T-helper 1 cell (primary cell): Measurements from ENCODE around the gene GLG1.
"Not testable (repeated sequence)": the region's sequence is repeated elsewhere in the genome, so short reads cannot be mapped to it uniquely, and the experiment has no call there.

ENCODE experiments used
- DNase-seq, 5 donors: peaks; one replicate each; pipeline ENCODE4 v3.0.0-alpha.2; 2012 to 2020

Gene GLG1

DNA sequence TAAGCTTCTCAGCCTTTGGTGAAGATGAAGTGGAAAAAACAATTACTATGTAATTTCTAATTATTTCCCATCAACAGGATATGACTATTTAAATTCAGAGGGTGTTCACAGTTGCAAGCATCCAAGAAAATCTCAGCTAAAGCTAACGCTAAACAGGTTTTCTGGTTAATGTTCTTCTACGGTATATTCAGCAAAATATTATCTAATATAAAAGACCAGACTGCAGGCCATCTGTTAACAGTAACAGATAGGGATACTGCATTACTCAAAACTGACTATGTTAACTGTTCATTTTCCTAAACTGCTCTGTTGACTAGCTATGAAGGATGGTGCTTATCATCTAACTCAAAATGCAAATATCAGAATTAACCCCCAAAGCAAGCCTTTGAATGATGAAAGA is 32.8 kb downstream of the GLG1 start:
- DNase-seq, result no peak

DNA sequence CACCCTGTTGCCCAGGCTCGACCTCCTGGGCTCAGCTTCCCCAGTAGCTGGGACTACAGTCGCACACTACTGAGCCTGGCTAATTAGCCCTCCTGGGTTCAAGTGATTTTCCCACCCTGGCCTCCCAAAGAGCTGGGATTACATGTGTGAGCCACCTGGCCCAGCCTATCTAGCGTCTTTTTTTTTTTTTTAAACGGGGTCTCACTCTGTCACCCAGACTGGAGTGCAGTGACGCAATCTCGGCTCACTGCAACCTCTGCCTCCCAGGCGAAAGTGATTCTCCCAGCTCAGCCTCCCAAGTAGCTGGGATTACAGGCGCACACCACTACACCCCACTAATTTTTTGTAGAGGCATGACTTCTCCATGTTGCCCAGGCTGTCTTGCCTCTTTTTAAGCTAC is 33.3 kb downstream of the GLG1 start:
- no peak for DNase-seq

DNA sequence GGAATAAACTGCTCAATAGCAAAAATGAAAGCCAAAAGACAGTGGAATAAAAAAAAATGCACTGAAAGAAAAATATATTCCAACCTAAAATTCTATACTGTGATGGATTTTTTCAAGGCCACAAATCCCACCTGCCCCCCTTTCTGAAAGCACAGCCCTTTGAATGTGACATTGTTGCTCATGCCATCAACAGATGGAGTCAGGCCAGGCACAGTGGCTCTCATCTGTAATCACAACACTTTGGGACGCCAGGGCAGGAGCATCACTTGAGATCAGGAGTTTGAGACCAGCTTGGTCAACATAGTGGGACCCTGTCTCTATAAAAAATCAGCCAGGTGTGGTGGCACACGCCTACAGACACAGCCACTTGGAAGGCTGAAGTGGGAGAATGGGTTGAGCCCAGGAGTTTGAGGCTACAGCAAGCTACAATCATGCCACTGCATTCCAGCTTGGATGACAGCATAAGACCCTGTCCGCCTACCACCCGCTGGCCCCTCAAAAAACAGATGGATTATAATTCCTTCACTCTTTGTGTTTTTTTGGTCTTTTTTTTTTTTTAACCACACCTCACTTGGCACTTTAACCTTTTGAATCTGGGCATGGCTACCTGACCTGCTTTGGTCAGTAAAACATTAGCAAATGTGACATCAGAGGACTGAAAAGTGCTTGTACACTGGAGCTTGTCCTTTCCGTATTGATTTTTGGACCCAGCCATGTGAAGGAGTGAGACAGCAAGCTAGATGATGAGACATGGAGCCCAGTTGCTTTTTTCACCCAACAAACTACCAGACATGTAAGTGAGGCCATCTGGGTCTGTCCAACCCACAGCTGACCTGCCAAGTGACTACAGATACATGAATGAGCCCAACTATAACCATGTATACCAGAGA is 36.3 kb downstream of the GLG1 start:
- no peak for DNase-seq

DNA sequence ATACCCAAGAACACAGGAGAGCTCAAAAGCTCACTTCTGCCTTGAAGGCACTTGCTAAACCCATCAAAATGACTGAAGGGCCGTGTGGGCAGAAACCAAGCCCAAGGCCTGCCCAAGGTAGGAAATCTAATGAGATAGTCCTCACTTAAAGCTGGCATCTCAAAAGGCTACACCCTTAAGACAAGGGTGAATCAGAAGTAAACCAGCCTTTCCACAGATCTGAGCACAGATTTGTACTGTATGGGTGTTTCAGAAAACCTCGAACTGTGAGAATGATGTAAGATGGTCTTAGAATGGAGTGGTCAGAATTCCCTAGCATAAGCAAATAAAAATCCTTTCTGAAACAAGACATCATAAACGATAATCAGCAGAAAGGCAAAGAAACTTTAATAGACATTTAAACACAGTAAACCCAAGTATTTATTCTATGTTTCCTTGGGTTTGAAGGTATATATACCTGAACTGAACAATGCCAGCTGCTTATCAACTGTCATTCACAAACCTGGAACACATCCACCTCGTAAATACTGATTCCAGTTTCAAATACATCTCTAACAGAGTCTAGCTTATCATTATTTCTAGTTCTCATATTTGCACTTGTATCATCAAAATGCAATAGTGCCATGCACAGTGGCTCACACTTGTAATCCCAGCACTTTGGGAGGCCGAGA is 37.8 kb downstream of the GLG1 start:
- no peak for DNase-seq

DNA sequence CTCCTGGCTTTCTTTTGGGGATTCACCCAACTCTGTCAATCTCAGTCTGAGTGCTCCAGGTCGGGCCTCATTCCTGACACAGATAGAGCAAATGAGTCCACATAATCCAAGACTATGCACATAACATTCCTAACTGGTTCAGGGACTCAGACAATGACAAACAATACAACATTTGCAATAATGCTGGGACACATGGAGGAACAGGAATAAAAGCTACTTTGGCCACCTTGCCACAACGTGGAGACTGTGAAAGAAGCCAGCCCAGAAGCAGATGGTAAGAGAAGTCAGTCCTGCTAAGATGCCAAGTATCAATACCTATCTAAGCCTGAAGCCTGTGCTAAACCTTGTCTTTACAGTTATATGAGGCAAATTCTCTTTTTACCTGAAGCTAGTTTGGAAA is 39.0 kb downstream of the GLG1 start:
- no peak for DNase-seq

DNA sequence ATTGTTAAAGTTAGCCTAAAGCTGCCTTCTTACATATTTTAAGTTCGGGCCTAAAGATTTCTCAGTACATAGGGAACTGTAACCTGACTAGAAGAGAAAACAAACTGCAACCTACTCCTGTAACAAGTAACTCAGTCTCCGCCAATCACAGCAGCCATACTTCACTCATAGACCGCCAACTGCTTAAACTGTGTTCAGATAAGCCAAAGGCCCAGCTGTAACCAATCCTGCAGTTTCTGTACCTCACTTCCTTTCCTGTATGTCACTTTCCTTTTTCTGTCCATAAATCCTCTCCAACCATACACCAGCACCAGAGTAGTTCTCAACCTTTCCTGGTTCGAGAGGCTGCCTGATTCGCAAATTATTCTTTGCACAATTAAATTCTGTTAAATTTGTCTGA is 41.5 kb downstream of the GLG1 start:
- DNase-seq, result no peak

DNA sequence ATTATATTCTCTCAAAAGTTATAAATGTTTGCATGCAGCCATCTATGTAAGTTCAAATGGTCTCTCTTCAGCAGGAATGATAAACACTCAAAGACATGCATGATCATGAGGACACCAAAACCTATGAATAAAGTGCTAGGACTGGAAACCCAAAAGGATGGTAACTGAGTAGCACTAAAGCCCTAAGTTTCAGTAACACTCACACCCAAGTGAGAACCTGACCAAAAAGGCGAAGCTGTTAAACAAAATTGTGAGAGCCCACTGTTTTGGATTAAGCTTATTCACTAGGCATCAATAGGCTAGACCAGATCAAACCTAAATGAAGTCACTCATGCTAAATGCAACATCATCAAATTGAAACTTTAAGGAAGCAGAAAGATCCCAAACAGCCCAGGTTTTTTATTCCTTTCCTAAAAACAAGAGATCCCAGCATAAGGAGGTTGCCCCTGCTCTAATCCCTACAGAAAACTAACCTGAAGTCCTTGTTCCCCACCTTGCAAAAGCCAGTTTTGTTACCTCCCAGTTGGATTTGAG is 42.4 kb downstream of the GLG1 start:
- DNase-seq, result no peak

DNA sequence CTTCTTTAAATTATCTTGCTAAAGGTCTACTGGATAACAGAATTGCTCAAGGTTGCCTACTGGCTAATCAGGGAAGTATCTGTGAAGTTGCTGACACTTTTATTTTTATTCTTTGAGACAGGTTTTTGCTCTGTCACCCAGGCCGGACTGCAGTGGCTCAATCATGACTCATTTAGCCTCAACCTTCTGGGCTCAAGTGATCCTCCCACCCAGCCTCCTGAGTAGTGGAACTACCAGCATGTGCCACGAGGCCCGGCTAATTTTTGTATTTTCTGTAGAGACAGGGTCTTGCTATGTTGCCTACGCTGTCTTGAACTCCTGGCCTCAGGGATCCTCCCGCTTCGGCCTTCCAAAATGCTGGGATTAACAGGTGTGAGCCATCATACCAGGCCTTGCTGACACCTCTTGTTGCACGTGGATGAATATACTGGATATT is 43.1 kb downstream of the GLG1 start:
- no peak for DNase-seq

DNA sequence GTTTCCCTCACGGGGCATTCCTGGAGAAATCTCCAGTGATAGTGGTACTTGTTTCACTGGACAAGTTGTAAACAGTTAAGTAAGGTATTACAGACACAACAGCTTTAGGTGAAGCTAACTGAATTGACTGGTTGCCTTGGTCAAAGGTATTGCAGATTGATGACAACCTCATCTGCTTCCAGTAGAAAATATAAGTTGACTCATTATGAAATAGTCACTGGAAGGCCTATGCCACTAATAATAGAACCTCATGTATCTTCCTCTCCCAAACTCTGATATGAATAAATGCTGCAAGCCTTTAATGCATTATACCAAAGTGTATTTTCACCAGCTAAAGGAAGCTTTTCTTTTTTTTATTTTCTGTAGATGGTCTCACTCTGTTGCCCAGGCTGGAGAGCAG is 44.8 kb downstream of the GLG1 start:
- no peak for DNase-seq

DNA sequence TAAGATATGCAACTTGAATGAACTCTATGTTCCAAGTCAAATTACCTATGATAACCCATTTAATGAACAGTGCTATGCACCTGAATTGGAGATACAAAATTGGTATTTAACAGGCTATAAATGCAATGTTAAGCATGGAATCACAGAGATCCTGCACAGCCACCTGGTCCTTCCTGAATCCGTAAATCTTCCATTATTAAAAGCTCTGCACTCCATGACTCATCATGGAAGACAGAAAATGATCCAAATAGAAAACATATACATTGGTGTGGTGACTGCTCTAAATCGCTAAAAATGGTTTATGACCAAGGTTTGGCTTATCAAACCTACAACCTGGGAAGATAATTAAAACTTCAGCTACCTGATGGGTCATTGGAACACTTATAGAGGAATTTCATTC is 45.3 kb downstream of the GLG1 start:
- DNase-seq, result no peak

DNA sequence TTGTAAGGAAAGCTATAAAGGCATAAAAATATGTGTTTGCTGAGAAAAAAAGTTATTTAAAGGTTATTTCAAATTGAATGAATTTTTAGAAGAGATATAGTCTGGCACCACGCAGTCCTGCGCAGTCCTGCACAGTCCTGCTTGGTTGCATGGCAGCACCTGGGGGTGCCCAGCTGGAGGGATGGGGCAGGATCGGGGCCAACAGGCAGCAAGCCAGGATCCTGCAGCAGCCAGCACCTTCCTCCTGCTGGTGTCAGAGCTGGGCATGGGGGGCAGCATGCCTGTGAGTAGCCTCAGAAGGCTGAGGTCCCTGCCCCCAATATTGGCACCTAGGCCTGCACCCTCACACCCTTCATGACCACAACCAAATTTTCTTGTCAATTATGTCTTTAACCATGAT is 46.0 kb downstream of the GLG1 start:
- no peak for DNase-seq

DNA sequence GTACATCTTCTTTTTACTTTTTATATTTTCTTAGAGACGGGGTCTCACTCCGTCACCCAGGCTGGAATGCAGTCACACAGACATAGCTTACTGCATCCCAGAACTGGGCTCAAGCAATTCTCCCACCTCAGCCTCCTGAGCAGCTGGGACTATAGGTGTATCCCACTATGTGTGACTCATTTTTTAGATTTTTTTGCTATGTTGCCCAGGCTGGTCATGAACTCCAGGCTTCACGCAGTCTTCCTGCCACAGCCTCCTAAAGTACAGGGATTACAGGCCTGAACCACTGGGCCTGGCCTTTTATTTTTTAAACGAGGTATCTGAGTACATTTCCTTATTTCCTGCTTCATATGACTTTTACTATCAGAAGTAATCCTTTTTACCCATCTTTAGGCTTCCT is 48.0 kb downstream of the GLG1 start:
- no peak for DNase-seq

DNA sequence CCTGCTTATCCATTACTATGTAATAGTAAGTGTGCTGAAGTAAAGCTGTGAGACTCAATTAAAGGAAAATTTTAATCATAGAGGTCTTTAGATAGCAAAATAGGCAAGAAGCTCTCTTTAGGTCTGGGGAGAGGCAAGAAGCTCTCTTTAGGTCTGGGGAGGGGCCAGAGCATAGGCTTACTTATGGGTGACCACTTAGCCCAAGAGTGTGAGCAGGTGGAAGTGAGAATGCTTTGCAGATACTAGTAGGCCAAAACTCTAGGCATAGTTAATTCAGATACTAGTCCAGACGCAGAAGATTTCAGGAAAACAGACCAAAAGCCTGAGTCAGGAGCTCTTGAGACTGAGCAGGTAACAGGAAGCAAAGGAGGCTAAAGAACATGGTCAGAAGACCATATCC is 49.6 kb downstream of the GLG1 start:
- DNase-seq, result no peak

DNA sequence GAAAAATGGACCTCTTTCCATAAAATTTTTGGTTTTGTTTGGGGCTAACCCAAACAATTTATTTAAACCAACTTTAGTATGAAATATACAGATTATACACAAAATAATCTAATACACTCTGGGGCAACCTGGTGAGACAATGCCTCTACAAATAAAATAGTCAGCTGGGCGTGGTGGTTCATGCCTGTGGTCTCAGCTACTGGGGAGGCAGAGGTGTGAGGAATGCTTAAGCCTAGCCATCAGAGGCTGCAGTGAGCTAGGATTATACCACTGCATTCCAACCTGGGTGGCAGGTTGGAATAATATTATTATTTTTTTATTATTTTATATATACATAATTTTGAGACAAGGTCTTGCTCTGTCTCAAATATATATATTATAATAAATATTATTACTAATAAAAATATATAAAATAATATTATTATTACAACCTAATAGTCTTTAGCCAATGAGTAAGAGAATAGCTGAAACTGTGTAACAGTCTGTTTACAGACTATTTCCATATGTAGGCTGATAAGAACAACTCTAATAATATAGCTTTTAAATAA is 50.5 kb downstream of the GLG1 start:
- no peak for DNase-seq

DNA sequence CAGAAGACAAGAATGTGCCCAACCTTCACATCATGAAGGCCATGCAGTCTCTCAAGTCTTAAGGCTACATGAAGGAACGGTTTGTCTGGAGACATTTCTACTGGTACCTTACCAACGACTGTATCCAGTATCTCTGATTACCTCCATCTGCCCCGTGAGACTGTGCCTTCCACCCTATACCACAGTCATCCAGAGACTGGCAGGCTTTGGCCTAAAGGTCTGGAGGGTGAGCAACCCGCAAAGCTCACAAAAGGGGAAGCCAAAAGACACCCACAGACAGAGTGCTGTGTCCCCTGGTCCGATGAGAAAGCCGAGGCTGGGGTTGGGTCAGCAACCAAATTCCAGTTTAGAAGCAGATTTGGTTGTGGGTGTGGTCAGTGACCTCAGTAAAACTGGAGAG is 54.6 kb downstream of the GLG1 start:
- not testable (repeated sequence) for DNase-seq

DNA sequence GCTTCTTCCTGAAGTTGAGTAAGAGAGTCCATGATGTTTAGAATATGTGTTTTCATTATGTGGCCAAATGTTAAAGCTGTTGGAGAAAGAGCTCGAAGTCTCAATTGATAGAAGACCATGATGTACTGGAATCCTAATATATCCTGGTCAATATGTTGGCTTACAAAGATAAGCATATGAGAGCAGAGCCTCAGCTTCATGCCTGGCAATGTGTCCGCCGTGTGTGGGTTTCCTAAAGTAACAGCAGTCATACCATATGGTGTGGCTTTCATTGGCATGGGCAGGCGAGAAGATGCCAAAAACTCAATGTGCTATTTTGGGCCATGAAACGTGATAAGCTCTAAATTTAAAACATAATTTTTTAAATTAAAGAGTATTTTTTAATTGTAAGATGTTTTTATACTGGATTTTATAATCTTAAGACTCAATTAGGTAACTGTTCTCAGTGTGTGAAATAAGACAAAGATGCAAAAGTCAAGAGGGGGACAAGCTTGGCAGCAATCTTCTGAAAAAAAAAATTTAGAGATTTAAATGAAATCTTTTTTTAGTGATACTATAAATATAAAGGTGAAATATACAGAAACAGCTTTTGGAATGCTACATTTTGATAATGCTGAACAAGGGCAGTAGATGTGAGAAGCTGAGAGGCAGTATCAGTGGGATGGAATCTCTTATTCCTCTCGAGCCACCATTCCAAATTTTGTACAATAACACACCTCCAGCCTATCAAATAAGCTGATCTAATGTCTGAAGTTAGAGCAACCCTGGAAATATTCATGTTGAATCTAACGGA is 56.5 kb downstream of the GLG1 start:
- DNase-seq, result not testable (repeated sequence)

DNA sequence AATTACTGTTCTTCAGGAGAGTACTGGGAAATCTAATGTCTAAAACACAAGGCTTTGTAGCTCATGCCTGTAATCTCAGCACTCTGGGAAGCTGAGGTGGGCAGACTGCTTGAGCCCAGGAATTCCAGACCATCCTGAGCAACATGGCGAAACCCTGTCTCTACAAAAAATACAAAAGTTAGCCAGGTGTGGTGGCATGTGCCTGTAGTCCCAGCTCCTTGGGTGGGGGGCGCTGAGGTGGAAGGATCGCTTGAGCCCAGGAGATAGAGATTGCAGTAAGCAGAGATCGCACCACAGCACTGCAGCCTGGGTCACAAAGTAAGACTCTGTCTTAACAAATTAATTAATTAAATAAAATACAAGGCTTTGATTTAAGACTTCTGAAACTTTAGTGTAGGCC is 60.8 kb downstream of the GLG1 start:
- DNase-seq, result not testable (repeated sequence)

DNA sequence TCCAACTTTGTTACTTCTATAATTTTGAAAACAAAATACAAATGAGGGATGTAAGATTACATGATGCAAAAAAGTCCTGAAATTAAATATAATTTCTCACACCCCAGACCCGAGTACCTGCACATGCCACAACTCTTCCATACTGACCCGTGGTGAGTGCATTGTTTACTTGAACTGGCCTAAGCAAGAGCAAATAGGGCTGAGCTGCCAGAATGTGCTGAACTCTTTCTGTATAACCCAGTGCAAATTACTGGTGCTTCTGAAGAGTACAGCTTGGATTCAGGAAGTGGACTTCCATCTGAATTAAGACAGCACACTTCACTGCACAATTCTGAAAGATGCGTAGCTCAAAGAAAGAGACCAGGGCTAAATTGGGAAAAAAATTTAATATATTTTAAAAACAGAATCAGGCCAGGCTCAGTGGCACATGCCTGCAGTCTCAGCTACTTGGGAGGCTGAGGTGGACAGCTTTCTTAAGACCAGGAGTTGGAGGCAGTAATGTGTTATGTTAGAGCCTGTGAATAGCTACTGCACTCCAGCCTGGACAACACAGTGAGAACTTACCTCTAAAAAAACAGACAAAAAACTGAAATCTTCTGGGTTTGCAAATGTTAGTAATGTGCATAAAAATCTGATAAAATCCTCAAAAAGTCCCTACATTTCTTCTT is 63.9 kb downstream of the GLG1 start:
- not testable (repeated sequence) for DNase-seq

DNA sequence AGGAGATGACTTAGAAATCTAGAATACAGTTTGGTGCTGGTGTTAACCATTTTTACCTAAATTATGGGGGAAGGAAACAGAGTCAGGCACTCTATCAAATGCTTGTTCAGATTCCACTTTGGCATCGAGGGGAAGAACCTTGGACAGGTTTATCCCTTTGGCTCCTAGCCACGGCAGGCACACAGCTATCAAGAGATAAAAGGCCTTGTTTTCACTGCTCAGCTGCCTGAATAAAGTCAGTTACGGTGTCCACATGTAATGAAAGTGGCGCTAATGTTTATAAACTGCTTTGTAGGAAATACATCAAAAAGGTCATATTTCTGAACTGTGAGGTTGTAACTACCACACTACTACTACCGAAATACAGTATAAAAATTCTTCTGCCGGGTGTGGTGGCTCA is 66.3 kb downstream of the GLG1 start:
- not testable (repeated sequence) for DNase-seq

DNA sequence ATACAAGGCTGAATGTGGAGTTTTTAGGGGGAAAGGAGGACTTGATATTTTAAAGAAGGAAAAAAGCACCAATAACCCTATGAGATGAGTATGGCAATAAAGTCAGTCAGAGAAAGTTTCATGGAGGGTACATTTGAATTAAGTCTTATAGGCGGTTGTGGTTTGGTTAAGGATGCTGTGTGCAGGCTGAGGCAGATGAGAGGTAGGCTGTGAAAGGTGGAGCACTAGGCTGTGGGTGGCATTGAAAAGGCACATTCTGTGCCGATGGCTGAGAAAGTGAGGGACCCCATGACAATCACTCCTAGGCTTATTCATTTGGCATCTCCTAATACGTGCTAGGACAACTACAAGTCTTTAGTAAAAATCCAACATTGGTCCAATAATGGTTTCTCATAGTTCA is 68.1 kb downstream of the GLG1 start:
- not testable (repeated sequence) for DNase-seq

DNA sequence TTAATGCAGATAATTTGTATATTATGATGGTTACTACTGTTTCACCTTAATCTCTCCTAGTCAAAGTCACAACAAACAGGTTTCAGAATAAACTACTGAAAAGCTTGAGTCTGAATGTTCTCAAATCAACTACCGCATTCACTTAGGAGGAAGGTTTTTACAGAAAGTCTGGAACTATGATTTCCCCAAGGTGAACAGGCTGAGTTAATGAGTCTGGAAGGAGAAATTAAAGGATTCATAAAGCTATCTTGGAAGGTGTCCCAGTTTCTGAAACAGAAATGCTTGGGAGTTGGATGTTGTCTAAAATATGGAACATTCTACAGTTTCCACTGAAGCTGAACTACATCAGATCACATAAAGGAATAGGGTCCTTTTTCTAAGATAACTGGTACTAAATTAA is 69.2 kb downstream of the GLG1 start:
- DNase-seq, result not testable (repeated sequence)

DNA sequence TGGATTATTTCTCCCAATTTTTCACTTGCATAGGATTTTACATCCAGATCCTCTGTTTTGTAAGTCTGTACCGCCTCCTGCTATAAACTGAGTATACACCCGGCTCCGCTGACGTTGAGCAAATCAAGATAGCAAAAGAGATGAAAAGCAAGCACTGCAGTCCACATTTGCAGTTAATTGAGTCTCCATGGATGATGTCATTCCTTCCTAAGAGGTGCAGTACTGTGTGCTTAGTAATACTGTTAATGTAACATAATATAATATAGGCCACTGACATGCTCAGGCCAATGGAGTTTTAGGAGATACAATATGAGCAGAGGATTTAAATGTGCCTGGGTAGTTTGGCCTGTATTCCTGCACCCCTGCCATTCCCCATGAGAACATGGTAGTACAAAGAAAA is 72.3 kb downstream of the GLG1 start:
- DNase-seq, result not testable (repeated sequence)
